ENCODE data around the gene BTF3L4.

DNA sequence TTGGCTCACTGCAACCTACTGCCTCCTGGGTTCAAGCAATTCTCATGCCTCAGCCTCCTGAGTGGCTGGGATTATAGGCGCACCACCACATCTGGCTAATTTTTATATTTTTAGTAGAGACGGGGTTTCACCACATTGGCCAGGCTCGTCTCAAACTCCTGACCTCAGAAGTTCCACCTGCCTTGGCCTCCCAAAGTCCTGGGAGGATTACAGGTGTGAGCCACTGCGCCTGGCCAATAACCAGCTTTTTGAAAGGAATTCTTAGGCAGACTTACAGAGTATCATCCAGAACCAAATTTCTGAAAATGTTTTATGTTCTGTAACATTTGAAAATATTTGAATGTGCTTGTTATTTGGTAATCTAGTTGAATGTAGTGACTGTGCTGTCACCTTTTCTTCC lies 14.6 kb downstream of the BTF3L4 start:
- TF ChIP-seq, protein P1, sequence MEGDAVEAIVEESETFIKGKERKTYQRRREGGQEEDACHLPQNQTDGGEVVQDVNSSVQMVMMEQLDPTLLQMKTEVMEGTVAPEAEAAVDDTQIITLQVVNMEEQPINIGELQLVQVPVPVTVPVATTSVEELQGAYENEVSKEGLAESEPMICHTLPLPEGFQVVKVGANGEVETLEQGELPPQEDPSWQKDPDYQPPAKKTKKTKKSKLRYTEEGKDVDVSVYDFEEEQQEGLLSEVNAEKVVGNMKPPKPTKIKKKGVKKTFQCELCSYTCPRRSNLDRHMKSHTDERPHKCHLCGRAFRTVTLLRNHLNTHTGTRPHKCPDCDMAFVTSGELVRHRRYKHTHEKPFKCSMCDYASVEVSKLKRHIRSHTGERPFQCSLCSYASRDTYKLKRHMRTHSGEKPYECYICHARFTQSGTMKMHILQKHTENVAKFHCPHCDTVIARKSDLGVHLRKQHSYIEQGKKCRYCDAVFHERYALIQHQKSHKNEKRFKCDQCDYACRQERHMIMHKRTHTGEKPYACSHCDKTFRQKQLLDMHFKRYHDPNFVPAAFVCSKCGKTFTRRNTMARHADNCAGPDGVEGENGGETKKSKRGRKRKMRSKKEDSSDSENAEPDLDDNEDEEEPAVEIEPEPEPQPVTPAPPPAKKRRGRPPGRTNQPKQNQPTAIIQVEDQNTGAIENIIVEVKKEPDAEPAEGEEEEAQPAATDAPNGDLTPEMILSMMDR (IDR thresholded peaks at IDR 0.05; ENCODE audit: low read length): no peak
- no peak for TF ChIP-seq EZH2 (optimal IDR thresholded peaks at IDR 0.05; ENCODE audit: low read depth, low read length)
- TF ChIP-seq EZH2phosphoT487 (IDR thresholded peaks at IDR 0.05; ENCODE audit: low read length): no peak

All from MM.1S (cell line).